Gastrocnemius medialis (tissue), 4 donors: ENCODE measurements around the gene FERD3L.

Experiments
- POLR2A ChIP-seq, 2 donors: fragments of 450-650 bp; IDR thresholded peaks; one replicate each; pipeline ENCODE4 v1.6.1; 2017; ENCODE audit warnings: antibody characterized with exemption in 2 of 2, mild to moderate bottlenecking in 2 of 2, moderate library complexity in 2 of 2
- TF ChIP-seq, protein P1 (sequence below), 5 experiments: fragments of 450-650 bp in 3 of 5; fragments of 200-600 bp in 2 of 5; sonication (generic) in 2 of 5; IDR thresholded peaks in 4 of 5; conservative IDR thresholded peaks in 1 of 5; 1 replicate in 4 of 5; 2 replicates in 1 of 5; pipeline ENCODE4 v1.5.1; 2016 to 2019; ENCODE audit warnings: antibody characterized with exemption in 5 of 5, mild to moderate bottlenecking in 3 of 5, moderate library complexity in 3 of 5

DNA sequence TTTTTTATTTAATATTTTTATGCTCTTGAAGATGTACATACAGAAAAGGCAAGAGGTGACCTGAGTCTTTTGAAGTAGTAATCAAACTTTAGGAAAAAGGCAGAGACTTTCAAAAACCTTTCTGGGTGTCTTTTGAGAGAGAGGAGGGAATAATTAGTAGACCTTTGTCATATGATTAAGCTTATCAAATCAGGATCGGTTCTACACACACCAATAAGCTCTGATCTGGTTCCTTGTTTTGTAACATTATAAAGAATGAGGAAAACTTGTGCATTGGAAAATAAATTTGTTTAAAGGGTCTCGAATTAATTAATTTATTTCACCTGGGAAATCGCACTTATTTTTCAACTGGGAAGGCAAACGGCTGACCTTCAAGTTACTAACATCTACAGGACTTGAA, 39.7 kb downstream of the FERD3L start:
- TF ChIP-seq, protein P1, sequence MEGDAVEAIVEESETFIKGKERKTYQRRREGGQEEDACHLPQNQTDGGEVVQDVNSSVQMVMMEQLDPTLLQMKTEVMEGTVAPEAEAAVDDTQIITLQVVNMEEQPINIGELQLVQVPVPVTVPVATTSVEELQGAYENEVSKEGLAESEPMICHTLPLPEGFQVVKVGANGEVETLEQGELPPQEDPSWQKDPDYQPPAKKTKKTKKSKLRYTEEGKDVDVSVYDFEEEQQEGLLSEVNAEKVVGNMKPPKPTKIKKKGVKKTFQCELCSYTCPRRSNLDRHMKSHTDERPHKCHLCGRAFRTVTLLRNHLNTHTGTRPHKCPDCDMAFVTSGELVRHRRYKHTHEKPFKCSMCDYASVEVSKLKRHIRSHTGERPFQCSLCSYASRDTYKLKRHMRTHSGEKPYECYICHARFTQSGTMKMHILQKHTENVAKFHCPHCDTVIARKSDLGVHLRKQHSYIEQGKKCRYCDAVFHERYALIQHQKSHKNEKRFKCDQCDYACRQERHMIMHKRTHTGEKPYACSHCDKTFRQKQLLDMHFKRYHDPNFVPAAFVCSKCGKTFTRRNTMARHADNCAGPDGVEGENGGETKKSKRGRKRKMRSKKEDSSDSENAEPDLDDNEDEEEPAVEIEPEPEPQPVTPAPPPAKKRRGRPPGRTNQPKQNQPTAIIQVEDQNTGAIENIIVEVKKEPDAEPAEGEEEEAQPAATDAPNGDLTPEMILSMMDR (IDR thresholded peaks at IDR 0.05 in 4 of 5, conservative IDR thresholded peaks at IDR 0.05 in 1 of 5): no peak
- no peak for TF ChIP-seq POLR2A (IDR thresholded peaks at IDR 0.05)
